ENCODE results near the gene ZNF525.

DNA sequence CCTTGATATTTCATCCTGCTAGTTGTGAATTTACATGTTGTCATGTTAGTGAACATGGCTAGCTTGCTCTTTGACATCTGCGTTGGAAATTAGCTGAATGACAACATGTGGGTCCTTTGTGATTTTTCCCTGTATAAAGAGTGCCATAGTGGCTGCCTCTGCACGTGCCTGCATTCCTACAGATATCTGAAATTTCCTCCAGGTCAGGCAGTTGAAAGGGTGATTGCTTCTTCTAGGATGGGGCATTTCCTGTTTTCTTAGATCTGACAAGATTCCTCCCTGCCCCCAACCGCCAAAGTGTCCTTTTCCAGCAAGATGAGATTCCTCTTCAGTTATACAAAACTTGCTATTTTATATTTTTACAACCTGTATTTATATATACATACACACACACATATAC lies 8.8 kb downstream of the ZNF525 start:
- TF ChIP-seq EZH2 (IDR thresholded peaks at IDR 0.05) (no peak), EZH2phosphoT487 (IDR thresholded peaks at IDR 0.05) (no peak)
- TF ChIP-seq, protein P1, sequence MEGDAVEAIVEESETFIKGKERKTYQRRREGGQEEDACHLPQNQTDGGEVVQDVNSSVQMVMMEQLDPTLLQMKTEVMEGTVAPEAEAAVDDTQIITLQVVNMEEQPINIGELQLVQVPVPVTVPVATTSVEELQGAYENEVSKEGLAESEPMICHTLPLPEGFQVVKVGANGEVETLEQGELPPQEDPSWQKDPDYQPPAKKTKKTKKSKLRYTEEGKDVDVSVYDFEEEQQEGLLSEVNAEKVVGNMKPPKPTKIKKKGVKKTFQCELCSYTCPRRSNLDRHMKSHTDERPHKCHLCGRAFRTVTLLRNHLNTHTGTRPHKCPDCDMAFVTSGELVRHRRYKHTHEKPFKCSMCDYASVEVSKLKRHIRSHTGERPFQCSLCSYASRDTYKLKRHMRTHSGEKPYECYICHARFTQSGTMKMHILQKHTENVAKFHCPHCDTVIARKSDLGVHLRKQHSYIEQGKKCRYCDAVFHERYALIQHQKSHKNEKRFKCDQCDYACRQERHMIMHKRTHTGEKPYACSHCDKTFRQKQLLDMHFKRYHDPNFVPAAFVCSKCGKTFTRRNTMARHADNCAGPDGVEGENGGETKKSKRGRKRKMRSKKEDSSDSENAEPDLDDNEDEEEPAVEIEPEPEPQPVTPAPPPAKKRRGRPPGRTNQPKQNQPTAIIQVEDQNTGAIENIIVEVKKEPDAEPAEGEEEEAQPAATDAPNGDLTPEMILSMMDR (IDR thresholded peaks at IDR 0.05), result no peak
